ENCODE data around the gene FAM227B.

Gene FAM227B

GRCh38 chr15:49303003-49303402 lies 317.6 kb downstream of the FAM227B start:
- in situ Hi-C loops (cut with MboI; ENCODE audit: low sequenced_read_pairs) = no loop called here

- in situ Hi-C loops (cut with MboI; ENCODE audit: low sequenced_read_pairs) = no loop called here
Observed at GRCh38 chr15:49301562-49301961, 319.1 kb downstream of the FAM227B start.

- in situ Hi-C loops (cut with MboI; ENCODE audit: low sequenced_read_pairs) = no loop called here
Observed at GRCh38 chr15:49300856-49301255, 319.8 kb downstream of the FAM227B start.

- in situ Hi-C loops (cut with MboI; ENCODE audit: low sequenced_read_pairs) = no loop called here
Observed at GRCh38 chr15:49297584-49297983, 323.0 kb downstream of the FAM227B start.

GRCh38 chr15:49296258-49296657 lies 324.4 kb downstream of the FAM227B start:
- in situ Hi-C loops (cut with MboI; ENCODE audit: low sequenced_read_pairs) = no loop called here

- in situ Hi-C loops (cut with MboI; ENCODE audit: low sequenced_read_pairs) = no loop called here
Observed at GRCh38 chr15:49293941-49294340, 326.7 kb downstream of the FAM227B start.

GRCh38 chr15:49290191-49290590 lies 330.4 kb downstream of the FAM227B start:
- in situ Hi-C loops (cut with MboI; ENCODE audit: low sequenced_read_pairs) = no loop called here

GRCh38 chr15:49288391-49288790 lies 332.2 kb downstream of the FAM227B start:
- in situ Hi-C loops (cut with MboI; ENCODE audit: low sequenced_read_pairs) = no loop called here

- in situ Hi-C loops (cut with MboI; ENCODE audit: low sequenced_read_pairs) = no loop called here
Observed at GRCh38 chr15:49287481-49287880, 333.1 kb downstream of the FAM227B start.

- in situ Hi-C loops (cut with MboI; ENCODE audit: low sequenced_read_pairs) = no loop called here
Observed at GRCh38 chr15:49286649-49287404, 333.8 kb downstream of the FAM227B start.

GRCh38 chr15:49282366-49282765 lies 338.3 kb downstream of the FAM227B start:
- in situ Hi-C loops (cut with MboI; ENCODE audit: low sequenced_read_pairs) = no loop called here

GRCh38 chr15:49279521-49280456 lies 340.8 kb downstream of the FAM227B start:
- in situ Hi-C loops (cut with MboI; ENCODE audit: low sequenced_read_pairs) = no loop called here

- in situ Hi-C loops (cut with MboI; ENCODE audit: low sequenced_read_pairs) = no loop called here
Observed at GRCh38 chr15:49278751-49279150, 341.9 kb downstream of the FAM227B start.

Measured in HL-60/S4 treated with phorbol 12-myristate 13-acetate at 8.2 ng/mL for 4 days and 3 days (cell line).